Progenitor cell of endocrine pancreas (in vitro differentiated cells): ENCODE results near the gene ZBTB9. TPM values are rescaled to one million over a fixed set of nuclear protein-coding genes. Genes with fewer than 3 reads are reported as not detected.

Source experiments
- DNase-seq: peaks from one replicate; pipeline ENCODE4 v3.0.0; 2021; ENCODE audit warnings: low spot score; ENCODE audit not compliant: unreplicated experiment
- H3K27ac Mint-ChIP-seq: 2 replicates; pipeline ENCODE4 v1.8.0; 2021; ENCODE audit warnings: mild to moderate bottlenecking, moderate library complexity, mixed read lengths
- H3K27me3 Mint-ChIP-seq: 2 replicates; pipeline ENCODE4 v1.8.0; 2021; ENCODE audit warnings: mixed read lengths
- H3K36me3 Mint-ChIP-seq: 2 replicates; pipeline ENCODE4 v1.8.0; 2022; ENCODE audit warnings: mixed read lengths; ENCODE audit not compliant: insufficient read depth
- H3K4me1 Mint-ChIP-seq: 2 replicates; pipeline ENCODE4 v1.8.0; 2021; ENCODE audit warnings: low read depth, mixed read lengths
- H3K4me3 Mint-ChIP-seq: 2 replicates; pipeline ENCODE4 v1.8.0; 2021; ENCODE audit warnings: low read depth, mild to moderate bottlenecking, moderate library complexity, mixed read lengths
- H3K9me3 Mint-ChIP-seq: 2 replicates; pipeline ENCODE4 v1.8.0; 2021; ENCODE audit warnings: low read depth, mixed read lengths
- long read RNA-seq: library from polyadenylated mRNA; unstranded; transcript quantifications from one replicate; pipeline ENCODE4 v2.0.0, GENCODE V29; 2020
- total RNA-seq: library from RNA; stranded (reverse); gene quantifications from 2 replicates; pipeline ENCODE4 v1.2.1, GENCODE V29; 2021
- TF ChIP-seq, protein P1 (sequence below): fragments of 200-600 bp; sonication (generic); IDR thresholded peaks from one replicate; pipeline ENCODE4 v1.5.0; 2021; ENCODE audit warnings: antibody characterized with exemption, mild to moderate bottlenecking; ENCODE audit not compliant: unreplicated experiment

The ZBTB9 gene
- 15.4 and 15.7 TPM in 2 replicates for total RNA-seq
- long read RNA-seq, transcript ZBTB9-201 (2 exons, 2,716 nt) = major isoform, 18 of 24 reads
- long read RNA-seq, partial matches to known transcripts = 0 of 24 reads
- long read RNA-seq, other reads (novel, unspliced or antisense) = 6 of 24 reads

GRCh38 chr6:33454009-33454946 is at the start of gene ZBTB9:
Gene ZBTB9, plus strand, starts transcription at chr6:33454576. Its CDS starts 525 bp downstream, at chr6:33455101.
- peak; percentile 87 for DNase-seq
- Mint-ChIP-seq H3K4me3 (peak within 1 kb of the TSS; percentile 95), H3K27ac (peak within 1 kb of the TSS; percentile 87), H3K9me3 (no peaks in the 10 kb centered on the region), H3K4me1 (peaks cover 13% of the 10 kb centered on the region), H3K36me3 (peaks cover 2% of the 10 kb centered on the region), H3K27me3 (no peaks in the 10 kb centered on the region)
- TF ChIP-seq, protein P1, sequence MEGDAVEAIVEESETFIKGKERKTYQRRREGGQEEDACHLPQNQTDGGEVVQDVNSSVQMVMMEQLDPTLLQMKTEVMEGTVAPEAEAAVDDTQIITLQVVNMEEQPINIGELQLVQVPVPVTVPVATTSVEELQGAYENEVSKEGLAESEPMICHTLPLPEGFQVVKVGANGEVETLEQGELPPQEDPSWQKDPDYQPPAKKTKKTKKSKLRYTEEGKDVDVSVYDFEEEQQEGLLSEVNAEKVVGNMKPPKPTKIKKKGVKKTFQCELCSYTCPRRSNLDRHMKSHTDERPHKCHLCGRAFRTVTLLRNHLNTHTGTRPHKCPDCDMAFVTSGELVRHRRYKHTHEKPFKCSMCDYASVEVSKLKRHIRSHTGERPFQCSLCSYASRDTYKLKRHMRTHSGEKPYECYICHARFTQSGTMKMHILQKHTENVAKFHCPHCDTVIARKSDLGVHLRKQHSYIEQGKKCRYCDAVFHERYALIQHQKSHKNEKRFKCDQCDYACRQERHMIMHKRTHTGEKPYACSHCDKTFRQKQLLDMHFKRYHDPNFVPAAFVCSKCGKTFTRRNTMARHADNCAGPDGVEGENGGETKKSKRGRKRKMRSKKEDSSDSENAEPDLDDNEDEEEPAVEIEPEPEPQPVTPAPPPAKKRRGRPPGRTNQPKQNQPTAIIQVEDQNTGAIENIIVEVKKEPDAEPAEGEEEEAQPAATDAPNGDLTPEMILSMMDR = no peak

GRCh38 chr6:33404884-33405283 is 49.5 kb upstream of the ZBTB9 start:
- peaks cover 4% of the 10 kb centered on the region for H3K4me1 Mint-ChIP-seq
- TF ChIP-seq, protein P1 = no peak
- H3K9me3 Mint-ChIP-seq = no peaks in the 10 kb centered on the region
- H3K27ac Mint-ChIP-seq = no peak overlapping the region
- H3K36me3 Mint-ChIP-seq = peaks cover 9% of the 10 kb centered on the region
- DNase-seq = no peak
- no peaks in the 10 kb centered on the region for H3K27me3 Mint-ChIP-seq
- H3K4me3 Mint-ChIP-seq = no peak overlapping the region

- no peaks in the 10 kb centered on the region for H3K9me3 Mint-ChIP-seq
- peaks cover 9% of the 10 kb centered on the region for H3K36me3 Mint-ChIP-seq
- H3K27me3 Mint-ChIP-seq = no peaks in the 10 kb centered on the region
- no peak for DNase-seq
- no peak overlapping the region for H3K27ac Mint-ChIP-seq
- TF ChIP-seq, protein P1 = no peak
- H3K4me3 Mint-ChIP-seq = no peak overlapping the region
- H3K4me1 Mint-ChIP-seq = peaks cover 6% of the 10 kb centered on the region
These were observed 48.9 kb upstream of the ZBTB9 start for GRCh38 chr6:33405386-33405940.

DNA sequence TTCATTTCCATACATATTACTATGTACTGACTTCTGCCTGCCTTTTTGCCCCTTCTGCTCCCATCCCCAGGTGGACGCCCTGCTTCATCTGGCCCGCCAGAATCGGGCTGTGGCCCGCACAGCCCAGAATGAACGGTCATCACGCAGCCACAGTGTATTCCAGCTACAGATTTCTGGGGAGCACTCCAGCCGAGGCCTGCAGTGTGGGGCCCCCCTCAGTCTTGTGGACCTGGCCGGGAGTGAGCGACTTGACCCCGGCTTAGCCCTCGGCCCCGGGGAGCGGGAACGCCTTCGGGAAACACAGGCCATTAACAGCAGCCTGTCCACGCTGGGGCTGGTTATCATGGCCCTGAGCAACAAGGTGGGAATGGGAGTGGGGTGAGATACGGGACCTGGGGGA is 48.2 kb upstream of the ZBTB9 start:
- H3K27ac Mint-ChIP-seq = no peak overlapping the region
- peaks cover 6% of the 10 kb centered on the region for H3K4me1 Mint-ChIP-seq
- TF ChIP-seq, protein P1 = no peak
- no peak for DNase-seq
- no peaks in the 10 kb centered on the region for H3K27me3 Mint-ChIP-seq
- peaks cover 9% of the 10 kb centered on the region for H3K36me3 Mint-ChIP-seq
- H3K4me3 Mint-ChIP-seq = no peak overlapping the region
- H3K9me3 Mint-ChIP-seq = no peaks in the 10 kb centered on the region

- Mint-ChIP-seq H3K9me3 (no peaks in the 10 kb centered on the region), H3K36me3 (peaks cover 9% of the 10 kb centered on the region), H3K4me1 (peaks cover 11% of the 10 kb centered on the region), H3K27ac (no peak overlapping the region), H3K27me3 (no peaks in the 10 kb centered on the region), H3K4me3 (no peak overlapping the region)
- no peak for DNase-seq
- TF ChIP-seq, protein P1 = peak; percentile 24
These were observed 47.2 kb upstream of the ZBTB9 start for GRCh38 chr6:33407132-33407718.
